Measurements from ENCODE around the gene OR2V1. TPM values are rescaled to one million over a fixed set of nuclear protein-coding genes. Genes with fewer than 3 reads are reported as not detected.
"Not testable (repeated sequence)": the region's sequence is repeated elsewhere in the genome, so short reads cannot be mapped to it uniquely, and the experiment has no call there.

Gene OR2V1
- total RNA-seq, 4 donors from 2014 or later, result not detected

DNA sequence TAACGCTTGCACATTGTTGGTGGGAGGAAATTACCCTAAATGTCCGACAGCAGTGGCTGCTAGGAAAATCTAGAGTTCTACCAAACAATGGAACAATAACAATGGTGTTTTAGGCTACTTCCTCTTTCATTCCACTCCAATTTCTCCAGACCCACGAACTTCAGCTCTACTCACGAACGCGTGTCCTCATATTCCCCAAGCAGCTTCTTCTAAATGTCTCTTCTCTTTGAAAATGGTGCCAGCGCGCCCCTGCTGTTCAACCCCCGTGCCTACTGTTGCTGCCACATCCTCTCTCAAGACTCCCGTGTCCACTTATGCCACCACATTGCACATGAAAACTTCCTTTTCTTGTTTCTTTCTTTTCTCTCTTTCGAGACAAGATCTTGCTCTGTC, 42.1 kb upstream of the OR2V1 start:
- TF ChIP-seq POLR2A (IDR thresholded peaks at IDR 0.05), result no peak
- TF ChIP-seq, protein P1, sequence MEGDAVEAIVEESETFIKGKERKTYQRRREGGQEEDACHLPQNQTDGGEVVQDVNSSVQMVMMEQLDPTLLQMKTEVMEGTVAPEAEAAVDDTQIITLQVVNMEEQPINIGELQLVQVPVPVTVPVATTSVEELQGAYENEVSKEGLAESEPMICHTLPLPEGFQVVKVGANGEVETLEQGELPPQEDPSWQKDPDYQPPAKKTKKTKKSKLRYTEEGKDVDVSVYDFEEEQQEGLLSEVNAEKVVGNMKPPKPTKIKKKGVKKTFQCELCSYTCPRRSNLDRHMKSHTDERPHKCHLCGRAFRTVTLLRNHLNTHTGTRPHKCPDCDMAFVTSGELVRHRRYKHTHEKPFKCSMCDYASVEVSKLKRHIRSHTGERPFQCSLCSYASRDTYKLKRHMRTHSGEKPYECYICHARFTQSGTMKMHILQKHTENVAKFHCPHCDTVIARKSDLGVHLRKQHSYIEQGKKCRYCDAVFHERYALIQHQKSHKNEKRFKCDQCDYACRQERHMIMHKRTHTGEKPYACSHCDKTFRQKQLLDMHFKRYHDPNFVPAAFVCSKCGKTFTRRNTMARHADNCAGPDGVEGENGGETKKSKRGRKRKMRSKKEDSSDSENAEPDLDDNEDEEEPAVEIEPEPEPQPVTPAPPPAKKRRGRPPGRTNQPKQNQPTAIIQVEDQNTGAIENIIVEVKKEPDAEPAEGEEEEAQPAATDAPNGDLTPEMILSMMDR (IDR thresholded peaks at IDR 0.05 in 4 of 5, conservative IDR thresholded peaks at IDR 0.05 in 1 of 5), result peak in 1 of 5 experiments; percentile 28
- Histone ChIP-seq H3K36me3 (no peaks in the 10 kb centered on the region), H3K9me3 (no peaks in the 10 kb centered on the region), H3K4me3 (peak overlapping the region in 1 of 4 donors; percentile 12), H3K27ac (peak overlapping the region in 1 of 4 donors; percentile 50), H3K27me3 (peaks cover 69 to 75% (median 74%) of the 10 kb centered on the region in 3 donors), H3K4me1 (peaks cover 0 to 3% of the 10 kb centered on the region in 2 donors)
- in situ Hi-C loops (cut with MboI; ENCODE audit: low sequenced_read_pairs in 4 of 4), result no loop called here
- no peak for DNase-seq
- peak in 1 of 2 donors; percentile 36 for ATAC-seq
- intact Hi-C loops (cut with DNase I; ENCODE audit: low total_unique reads), result no loop called here

DNA sequence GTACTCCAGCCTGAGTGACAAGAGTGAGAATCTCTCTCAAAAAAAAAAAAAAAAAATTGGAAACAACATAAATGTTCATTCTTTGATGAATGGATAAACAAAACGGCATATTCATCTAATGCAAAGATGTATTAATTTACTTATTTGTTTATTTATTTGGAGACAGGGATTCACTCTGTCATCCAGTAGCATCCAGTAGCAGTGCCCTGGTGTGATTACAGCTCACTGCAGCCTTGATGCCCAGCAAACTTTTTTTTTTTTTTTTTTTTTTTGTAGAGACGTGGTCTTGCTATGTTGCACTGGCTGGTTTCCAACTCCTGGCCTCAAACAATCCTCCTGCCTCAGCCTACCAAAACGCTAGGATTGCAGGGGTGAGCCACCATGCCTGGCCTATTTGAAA, 40.8 kb upstream of the OR2V1 start:
- H3K4me1 ChIP-seq, result peaks cover 0 to 3% of the 10 kb centered on the region in 2 donors
- in situ Hi-C loops (cut with MboI; ENCODE audit: low sequenced_read_pairs in 4 of 4) (no loop called here), intact Hi-C loops (cut with DNase I; ENCODE audit: low total_unique reads) (no loop called here)
- no peak overlapping the region for H3K27ac ChIP-seq
- H3K4me3 ChIP-seq, result no peak overlapping the region
- H3K27me3 ChIP-seq, result peaks cover 74 to 85% (median 82%) of the 10 kb centered on the region in 3 donors
- ATAC-seq, result no peak
- no peaks in the 10 kb centered on the region for H3K36me3 ChIP-seq
- no peak for DNase-seq
- TF ChIP-seq POLR2A (IDR thresholded peaks at IDR 0.05), result no peak
- TF ChIP-seq, protein P1 (IDR thresholded peaks at IDR 0.05 in 4 of 5, conservative IDR thresholded peaks at IDR 0.05 in 1 of 5), result no peak
- no peaks in the 10 kb centered on the region for H3K9me3 ChIP-seq

DNA sequence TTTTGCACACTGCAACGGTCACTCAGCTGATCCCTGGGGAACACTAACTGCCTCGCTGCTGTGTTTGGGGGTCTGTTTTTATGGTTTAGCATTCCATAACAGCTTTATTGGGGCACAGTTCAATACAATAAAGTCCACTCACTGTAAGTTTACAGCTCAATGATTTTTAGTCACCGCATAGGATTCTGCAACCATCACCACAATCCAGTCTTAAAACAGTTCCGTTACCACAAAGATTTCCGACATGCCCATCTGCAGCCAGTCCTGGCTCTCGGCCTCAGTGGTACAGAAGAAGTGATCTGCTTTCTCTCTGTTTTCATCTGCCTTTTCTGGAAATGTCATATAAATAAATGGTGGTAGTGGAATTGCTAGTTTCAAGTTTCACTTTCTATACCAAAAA, 40.0 kb upstream of the OR2V1 start:
- ATAC-seq, result no peak
- H3K4me3 ChIP-seq, result no peak overlapping the region
- no peaks in the 10 kb centered on the region for H3K36me3 ChIP-seq
- H3K27me3 ChIP-seq, result peaks cover 74 to 89% (median 86%) of the 10 kb centered on the region in 3 donors
- in situ Hi-C loops (cut with MboI; ENCODE audit: low sequenced_read_pairs in 4 of 4) (no loop called here), intact Hi-C loops (cut with DNase I; ENCODE audit: low total_unique reads) (no loop called here)
- peaks cover 0 to 3% of the 10 kb centered on the region in 2 donors for H3K4me1 ChIP-seq
- no peak overlapping the region for H3K27ac ChIP-seq
- no peaks in the 10 kb centered on the region for H3K9me3 ChIP-seq
- TF ChIP-seq POLR2A (IDR thresholded peaks at IDR 0.05), result no peak
- TF ChIP-seq, protein P1 (IDR thresholded peaks at IDR 0.05 in 4 of 5, conservative IDR thresholded peaks at IDR 0.05 in 1 of 5), result no peak
- no peak for DNase-seq

DNA sequence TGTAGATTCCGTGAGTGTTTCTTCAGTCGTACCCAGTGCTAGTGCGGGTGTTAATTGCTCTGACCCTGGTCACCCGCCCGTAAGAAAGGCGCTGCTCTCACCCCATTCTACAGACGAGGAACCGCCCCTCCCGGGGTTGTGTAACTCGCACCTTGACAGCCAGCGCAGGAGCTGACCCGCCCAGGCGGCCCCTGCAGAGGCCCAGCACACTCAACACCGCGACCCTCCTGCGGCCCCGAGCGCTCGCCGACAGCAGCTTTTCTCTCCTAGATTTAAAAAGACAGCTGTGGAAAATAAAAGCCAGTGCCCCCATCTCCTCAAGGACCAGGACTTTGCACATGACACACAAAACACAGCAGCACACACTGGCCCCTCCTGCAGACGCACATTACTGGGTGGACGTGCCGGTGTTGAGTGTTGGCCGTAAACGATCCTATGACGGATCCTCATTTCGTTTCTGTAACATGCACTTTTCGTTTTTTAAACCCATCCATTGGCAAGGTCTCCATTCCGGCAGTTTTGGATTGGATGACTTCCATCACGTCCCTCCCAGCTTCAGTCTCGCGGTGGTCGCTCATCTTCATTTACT, 39.4 kb upstream of the OR2V1 start:
- Histone ChIP-seq H3K36me3 (no peaks in the 10 kb centered on the region), H3K9me3 (no peaks in the 10 kb centered on the region), H3K4me1 (peaks cover 0 to 3% of the 10 kb centered on the region in 2 donors), H3K27ac (no peak overlapping the region), H3K4me3 (no peak overlapping the region), H3K27me3 (peaks cover 69 to 92% (median 91%) of the 10 kb centered on the region in 3 donors)
- in situ Hi-C loops (cut with MboI; ENCODE audit: low sequenced_read_pairs in 4 of 4) (no loop called here), intact Hi-C loops (cut with DNase I; ENCODE audit: low total_unique reads) (no loop called here)
- TF ChIP-seq POLR2A (IDR thresholded peaks at IDR 0.05), result no peak
- TF ChIP-seq, protein P1 (IDR thresholded peaks at IDR 0.05 in 4 of 5, conservative IDR thresholded peaks at IDR 0.05 in 1 of 5), result no peak
- no peak for DNase-seq
- ATAC-seq, result no peak

DNA sequence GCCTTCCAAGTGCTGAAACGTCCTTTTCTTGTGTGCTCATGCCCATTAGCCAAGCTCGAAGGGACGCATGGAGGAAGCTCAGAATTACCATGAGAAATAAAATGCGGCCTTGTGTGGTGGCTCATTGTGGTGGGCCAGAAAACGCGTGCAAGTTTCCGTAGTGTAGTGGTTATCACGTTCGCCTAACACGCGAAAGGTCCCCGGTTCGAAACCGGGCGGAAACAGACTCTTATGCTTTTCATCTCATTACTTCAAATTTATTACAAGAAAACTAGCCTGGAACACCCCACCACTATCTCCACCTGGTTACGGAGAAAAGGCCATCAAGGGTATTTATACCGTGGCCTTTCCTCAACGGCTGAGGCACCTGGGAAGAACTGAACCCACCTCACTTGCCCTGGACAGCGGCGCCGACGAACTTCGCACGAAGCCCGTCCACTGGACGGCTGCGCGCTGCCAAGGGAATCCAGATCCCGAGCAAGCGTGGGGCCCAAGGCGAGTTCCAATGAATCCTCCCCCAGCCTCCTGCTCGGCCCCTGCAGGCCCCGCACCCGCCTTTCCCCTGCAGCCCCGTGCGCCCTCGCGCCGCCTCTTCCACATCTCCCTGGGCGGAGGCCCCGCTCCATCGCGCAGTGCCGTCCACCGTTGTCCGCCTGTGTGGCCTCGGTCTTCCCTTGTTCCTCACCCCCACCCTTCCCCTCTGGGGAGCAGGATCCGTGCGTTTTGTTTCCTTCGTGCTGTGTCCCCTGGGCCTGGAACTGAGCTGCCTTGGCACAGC, 38.7 kb upstream of the OR2V1 start:
- H3K27me3 ChIP-seq, result peaks cover 62 to 96% (median 86%) of the 10 kb centered on the region in 3 donors
- H3K9me3 ChIP-seq; intact Hi-C loops (cut with DNase I; ENCODE audit: low total_unique reads); ATAC-seq; H3K36me3 ChIP-seq; in situ Hi-C loops (cut with MboI; ENCODE audit: low sequenced_read_pairs in 4 of 4); H3K4me1 ChIP-seq; DNase-seq; H3K27ac ChIP-seq; H3K4me3 ChIP-seq: not testable (repeated sequence)
